ENCODE data around the gene OR52J3.
"Not testable (repeated sequence)": the region's sequence is repeated elsewhere in the genome, so short reads cannot be mapped to it uniquely, and the experiment has no call there.

OR52J3 gene

DNA sequence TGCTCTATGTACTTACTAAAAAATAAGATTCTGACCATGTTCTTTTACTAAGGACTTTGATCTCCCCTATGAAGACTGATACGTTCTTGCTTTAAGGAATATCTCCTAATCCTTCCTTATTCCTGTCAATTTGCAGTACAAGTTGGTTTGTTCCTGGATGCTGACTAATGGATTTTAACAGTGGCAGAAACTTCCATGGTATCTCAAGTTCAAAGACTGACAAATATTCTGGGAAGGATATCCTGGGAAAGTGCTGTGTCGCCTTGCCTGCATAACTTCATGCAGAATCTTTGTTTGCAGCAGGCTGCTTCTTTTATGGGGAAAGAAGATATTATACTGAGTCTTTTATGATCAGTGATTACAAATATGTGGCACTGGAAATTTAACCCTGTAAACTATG lies 8.4 kb upstream of the OR52J3 start:
- no peak for FAIRE-seq
- no peak for DNase-seq (ENCODE audit: insufficient read length, low spot score)
- TF ChIP-seq, protein P1, sequence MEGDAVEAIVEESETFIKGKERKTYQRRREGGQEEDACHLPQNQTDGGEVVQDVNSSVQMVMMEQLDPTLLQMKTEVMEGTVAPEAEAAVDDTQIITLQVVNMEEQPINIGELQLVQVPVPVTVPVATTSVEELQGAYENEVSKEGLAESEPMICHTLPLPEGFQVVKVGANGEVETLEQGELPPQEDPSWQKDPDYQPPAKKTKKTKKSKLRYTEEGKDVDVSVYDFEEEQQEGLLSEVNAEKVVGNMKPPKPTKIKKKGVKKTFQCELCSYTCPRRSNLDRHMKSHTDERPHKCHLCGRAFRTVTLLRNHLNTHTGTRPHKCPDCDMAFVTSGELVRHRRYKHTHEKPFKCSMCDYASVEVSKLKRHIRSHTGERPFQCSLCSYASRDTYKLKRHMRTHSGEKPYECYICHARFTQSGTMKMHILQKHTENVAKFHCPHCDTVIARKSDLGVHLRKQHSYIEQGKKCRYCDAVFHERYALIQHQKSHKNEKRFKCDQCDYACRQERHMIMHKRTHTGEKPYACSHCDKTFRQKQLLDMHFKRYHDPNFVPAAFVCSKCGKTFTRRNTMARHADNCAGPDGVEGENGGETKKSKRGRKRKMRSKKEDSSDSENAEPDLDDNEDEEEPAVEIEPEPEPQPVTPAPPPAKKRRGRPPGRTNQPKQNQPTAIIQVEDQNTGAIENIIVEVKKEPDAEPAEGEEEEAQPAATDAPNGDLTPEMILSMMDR (IDR thresholded peaks at IDR 0.05; ENCODE audit: insufficient read depth, missing control alignments): no peak

DNA sequence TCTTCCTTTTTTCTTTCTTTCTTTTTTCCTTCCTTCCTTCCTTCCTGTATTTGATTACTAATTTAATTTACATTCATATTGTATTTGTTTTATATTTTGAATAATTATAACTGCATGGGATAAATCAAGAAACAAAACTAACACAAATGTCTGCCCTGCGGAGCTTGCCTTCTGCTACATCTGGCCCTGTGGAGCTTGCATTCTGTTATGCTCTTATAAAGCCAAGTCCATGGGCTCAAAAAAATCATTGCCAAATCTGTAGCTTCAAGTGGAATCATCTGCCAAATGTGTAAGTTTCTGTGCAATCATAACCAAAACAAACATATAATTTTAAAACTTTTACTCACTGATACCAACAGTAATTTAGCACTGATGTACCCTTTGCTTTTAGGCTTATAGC lies 8.0 kb upstream of the OR52J3 start:
- FAIRE-seq (no peak), DNase-seq (ENCODE audit: insufficient read length, low spot score) (no peak)
- TF ChIP-seq, protein P1 (IDR thresholded peaks at IDR 0.05; ENCODE audit: insufficient read depth, missing control alignments): no peak

DNA sequence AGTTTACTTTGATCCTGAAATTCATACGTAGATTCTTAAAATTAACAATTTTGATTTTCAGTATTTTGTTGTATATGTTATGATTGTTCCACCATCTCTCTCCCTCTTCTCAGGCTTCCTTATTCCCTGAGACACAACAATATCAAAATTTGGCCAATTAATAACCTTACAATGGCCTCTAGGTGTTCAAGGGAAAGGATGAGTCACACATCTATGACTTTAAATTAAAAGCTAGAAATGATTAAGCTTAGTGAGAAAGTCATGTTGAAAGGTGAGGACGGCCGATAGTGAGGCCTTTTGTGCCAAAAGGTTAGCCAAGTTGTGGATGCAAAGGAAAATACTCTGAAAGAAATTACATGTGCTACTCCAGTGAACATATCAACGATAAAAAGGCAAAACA lies 5.5 kb upstream of the OR52J3 start:
- no peak for DNase-seq (ENCODE audit: insufficient read length, low spot score)
- FAIRE-seq: no peak
- TF ChIP-seq, protein P1 (IDR thresholded peaks at IDR 0.05; ENCODE audit: insufficient read depth, missing control alignments): no peak

DNA sequence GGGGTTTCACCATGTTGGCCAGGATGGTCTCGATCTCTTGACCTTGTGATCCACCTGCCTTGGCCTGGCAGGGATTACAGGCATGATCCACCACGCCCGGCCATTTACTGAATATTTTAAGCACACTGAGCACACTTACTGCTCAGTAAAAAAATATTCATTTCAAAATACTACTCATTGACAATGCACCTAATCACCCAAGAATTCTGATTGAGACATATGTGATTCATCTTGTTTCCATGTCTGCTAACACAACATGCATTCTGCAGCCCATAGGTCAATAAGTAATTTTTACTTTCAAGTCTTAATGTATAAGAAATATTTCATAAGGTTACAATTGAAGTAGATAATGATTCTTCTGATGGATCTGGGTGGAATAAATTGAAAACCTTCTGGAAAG lies 4.2 kb upstream of the OR52J3 start:
- FAIRE-seq: no peak
- TF ChIP-seq, protein P1 (IDR thresholded peaks at IDR 0.05; ENCODE audit: insufficient read depth, missing control alignments): no peak
- DNase-seq (ENCODE audit: insufficient read length, low spot score): no peak

DNA sequence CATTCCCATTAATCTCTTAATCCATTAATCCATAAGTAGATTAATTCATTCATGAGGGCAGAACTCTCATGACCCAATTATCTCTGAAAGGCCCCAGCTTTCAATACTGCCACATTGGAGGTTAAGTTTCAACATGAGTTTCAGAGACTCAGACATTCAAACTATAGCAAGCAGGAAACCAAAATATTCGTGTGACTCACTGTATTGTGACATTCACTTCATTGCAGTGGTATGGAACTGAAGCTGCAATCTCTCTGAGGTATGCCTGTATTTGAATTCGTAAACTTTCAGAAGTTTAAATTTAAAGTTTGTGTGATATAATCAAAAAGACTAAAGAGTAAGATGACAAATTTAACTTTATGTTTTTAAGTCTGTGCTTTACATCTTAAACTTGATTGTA lies 2.9 kb upstream of the OR52J3 start:
- FAIRE-seq: no peak
- no peak for DNase-seq (ENCODE audit: insufficient read length, low spot score)
- TF ChIP-seq, protein P1 (IDR thresholded peaks at IDR 0.05; ENCODE audit: insufficient read depth, missing control alignments): no peak

GRCh38 chr11:5046754-5047330 lies 516 bp downstream of the OR52J3 start:
- FAIRE-seq: no peak
- TF ChIP-seq, protein P1 (IDR thresholded peaks at IDR 0.05; ENCODE audit: insufficient read depth, missing control alignments): no peak
- no peak for DNase-seq (ENCODE audit: insufficient read length, low spot score)

DNA sequence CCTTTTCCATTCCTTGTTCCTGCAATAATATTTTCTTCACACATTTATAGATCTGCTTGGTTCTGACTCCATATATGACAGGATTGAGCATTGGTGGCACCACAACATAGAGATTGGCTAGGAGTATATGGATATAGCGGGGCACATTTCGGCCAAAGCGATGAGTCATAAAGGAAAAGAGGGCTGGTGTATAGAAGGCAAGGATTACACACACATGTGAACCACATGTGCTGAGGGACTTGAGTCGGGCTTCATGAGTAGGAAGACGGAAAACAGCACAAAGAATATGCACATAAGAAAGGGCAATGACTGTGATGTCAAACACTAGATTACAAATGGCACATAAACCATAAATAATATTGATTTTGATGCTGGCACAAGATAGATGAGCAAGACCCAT lies 12.4 kb downstream of the OR52J3 start:
- DNase-seq (ENCODE audit: insufficient read length, low spot score); FAIRE-seq: not testable (repeated sequence)

- no peak for FAIRE-seq
- TF ChIP-seq, protein P1 (IDR thresholded peaks at IDR 0.05; ENCODE audit: insufficient read depth, missing control alignments): no peak
Measured at GRCh38 chr11:5059391-5059790, 13.1 kb downstream of the OR52J3 start, which contains the start of gene OR52E2. Gene OR52E2 (minus strand): TSS chr11:5059627. CDS start chr11:5059627, 0 bp downstream.

More at GRCh38 chr11:5059391-5059790, 13.1 kb downstream of the OR52J3 start, which contains the start of gene OR52E2:
- no peak for DNase-seq (ENCODE audit: insufficient read length, low spot score)

Measured in D721Med (cell line).